Fibroblast of lung (primary cell): ENCODE data around the gene MGAT5.

Experiments
- CTCF ChIP-seq, 2 donors: IDR thresholded peaks in 1 of 2; conservative IDR thresholded peaks in 1 of 2; 1 replicate in 1 of 2; 2 replicates in 1 of 2; pipeline ENCODE4 v1.5.1; 2011 to 2012; ENCODE audit warnings: low read length in 2 of 2, control low read depth in 1 of 2, inconsistent platforms in 1 of 2, low read depth in 1 of 2, mild to moderate bottlenecking in 1 of 2
- EZH2 ChIP-seq: IDR thresholded peaks from 2 replicates; pipeline ENCODE4 v1.5.1; 2012; ENCODE audit warnings: low read length, control low read depth, mild to moderate bottlenecking; ENCODE audit errors: missing control alignments

- TF ChIP-seq CTCF (conservative IDR thresholded peaks at IDR 0.05 in 1 of 2, IDR thresholded peaks at IDR 0.05 in 1 of 2; ENCODE audit: low read depth in 1 of 2, low read length in 2 of 2) (no peak), EZH2 (no peak)
These were observed 3.6 kb downstream of the MGAT5 start for GRCh38 chr2:134257509-134257908.
